HG02885 (cell line): Measurements from ENCODE around the gene CCHCR1.

Experiments
- ATAC-seq: cut with Tn5 transposase; IDR thresholded peaks from one replicate; pipeline ENCODE4 v1.9.1; 2021; ENCODE audit warnings: mild to moderate bottlenecking; ENCODE audit not compliant: unreplicated experiment, poor library complexity

Gene CCHCR1

DNA sequence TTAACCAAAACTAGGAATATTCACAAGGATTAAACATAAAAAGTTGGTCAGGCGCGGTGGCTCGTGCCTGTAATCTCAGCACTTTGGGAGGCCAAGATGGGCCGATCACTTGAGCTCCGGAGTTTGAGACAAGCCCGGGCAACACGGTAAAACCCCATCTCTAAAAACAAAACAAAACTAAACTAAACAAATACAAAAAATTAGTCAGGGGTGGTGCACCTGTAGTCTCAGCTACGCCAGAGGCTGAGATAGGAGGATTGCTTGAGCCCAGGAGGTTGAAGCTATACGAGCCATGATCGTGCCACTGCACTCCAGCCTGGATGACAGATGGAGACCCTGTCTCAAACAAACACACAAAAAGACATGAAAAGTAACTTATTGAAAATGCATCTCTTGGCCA lies 21.9 kb downstream of the CCHCR1 start:
- no peak for ATAC-seq

DNA sequence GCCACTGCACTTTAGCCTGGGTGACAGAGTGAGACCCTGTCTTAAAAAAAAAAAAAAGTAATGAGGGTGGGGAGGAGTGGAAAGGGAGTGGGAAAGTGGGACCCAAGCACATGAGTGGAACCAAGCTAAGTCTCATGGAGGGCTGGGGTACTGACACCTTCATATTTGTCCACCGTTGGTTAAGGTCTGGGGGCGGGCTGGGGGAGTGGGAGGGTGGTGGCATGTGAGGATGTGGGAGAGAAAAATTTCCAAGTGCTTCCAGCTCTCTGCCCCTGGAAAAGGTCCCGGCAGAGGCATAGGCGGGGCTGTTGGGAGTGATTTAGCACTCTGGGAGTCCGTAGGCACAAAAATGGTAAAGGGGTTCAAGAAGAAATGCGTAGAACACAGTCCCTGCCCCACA lies 24.8 kb downstream of the CCHCR1 start:
- no peak for ATAC-seq

DNA sequence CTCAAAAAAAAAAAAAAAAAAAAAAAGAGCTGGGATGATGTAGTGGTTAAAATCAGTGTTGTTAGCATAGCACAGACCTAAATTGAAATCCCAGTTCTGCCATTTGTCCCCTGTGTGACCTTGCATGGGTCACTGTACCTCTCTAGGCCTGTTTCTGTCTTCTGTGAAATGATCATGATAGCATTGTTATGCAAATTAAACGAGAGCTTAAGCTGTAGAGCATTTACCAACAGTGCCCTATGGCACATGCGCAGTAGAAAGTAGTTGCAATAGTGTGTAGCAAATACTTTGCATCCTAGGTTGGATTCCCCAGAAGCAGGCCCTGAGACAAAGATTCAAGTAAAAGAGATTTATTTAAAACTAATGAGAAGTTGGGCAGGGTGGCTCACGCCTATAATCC lies 26.0 kb downstream of the CCHCR1 start:
- no peak for ATAC-seq

DNA sequence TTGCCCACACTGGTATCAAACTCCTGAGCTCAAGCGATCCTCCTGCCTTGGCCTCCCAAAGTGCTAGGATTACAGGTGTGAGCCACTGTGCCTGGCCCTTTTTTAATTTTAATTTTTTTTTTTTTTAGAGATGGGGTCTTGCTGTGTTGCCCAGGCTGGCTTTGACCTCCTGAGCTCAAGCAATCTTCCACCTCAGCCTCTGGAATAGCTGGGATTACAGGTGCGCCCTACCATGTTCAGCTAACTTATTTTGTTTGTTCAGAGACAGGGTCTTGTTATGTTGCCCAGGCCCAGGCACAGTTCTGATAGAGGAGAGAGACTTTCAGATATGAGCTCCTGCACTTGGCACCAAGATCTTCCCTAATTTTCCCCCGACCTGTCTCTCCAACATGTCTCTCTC lies 26.9 kb downstream of the CCHCR1 start:
- ATAC-seq = no peak

DNA sequence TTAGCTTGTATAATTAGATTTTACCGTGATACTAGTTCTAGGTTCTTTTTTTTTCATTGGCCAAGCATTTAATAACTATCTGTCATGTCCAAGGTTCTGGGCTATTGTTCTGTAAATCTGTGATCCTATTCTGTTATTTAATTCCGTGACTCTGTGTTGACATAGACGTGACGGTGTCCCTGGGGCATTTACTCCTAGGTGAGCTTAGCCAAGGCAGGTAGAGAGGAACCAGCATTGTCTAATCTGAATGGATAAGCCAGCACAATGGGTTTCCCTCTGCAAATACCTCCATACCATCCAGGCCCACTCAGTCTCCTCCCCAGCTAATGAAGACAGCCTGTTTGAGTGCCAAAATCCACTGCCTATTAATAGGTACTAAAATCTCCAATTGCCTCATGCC lies 28.5 kb downstream of the CCHCR1 start:
- ATAC-seq = no peak

DNA sequence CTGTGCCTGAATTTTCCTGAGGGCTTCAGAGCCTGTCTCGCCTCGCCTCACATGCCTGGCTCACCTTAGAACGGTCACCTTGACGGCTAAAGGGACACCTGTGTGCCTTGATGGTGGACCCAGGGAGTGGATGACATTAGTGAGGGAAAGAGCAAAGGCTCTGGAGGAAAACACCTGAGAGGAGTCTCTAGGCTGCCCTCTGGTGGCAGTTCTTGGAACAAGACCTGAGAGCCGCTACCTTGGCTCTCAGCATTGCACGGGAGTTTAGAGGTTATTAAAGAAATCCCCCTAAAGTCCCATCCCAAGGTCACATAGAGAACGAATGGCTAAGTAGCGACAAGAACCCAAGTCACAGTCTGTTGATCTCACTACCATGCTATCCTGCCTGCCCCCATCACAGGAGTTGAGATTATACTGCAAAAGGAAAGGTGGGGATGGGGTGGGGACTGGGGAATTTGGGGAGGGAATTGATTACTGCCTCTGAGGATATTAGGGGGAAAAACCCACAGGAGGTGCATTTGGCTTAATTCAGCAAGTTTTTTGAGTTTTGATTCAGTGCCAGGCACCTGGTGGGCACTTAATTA lies 29.4 kb downstream of the CCHCR1 start:
- no peak for ATAC-seq

DNA sequence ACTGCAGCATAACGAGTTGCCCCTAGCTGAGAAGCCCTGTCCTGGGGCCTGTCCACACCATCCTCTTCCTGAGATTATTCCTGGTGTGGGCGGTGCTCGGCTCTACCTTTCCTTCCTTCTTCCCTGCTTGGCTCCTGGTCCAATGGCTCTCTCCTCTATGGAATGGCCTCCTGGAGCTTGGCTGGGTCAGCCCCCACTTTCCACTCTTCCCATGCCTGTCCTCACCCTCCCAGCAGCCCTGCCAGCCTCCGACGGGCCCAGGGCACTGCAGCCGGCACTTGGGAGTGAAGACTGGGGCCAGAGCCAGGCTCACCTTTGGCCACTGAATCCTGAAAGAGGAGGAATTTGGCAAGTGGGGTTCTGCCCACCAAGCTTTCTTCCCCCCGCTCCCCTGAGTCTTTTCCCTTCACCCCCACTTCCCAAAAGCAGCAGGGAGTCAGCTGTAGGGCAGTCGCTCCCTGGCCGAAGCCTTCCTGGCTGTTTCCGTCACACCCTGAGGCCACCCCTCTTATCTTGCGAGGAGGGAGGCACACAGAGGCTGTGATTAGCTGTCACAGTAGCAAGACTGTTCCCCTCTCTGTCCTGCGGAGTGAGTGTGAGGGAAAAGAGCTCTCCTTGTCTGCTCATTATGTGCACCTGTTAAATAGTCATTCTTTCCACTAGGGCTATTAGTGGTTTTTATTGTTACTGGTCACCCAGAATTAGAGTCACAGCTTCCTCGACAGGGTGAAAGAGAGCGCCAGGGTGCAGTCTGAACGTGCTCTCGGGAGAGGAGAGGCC lies 31.0 kb downstream of the CCHCR1 start:
- no peak for ATAC-seq

DNA sequence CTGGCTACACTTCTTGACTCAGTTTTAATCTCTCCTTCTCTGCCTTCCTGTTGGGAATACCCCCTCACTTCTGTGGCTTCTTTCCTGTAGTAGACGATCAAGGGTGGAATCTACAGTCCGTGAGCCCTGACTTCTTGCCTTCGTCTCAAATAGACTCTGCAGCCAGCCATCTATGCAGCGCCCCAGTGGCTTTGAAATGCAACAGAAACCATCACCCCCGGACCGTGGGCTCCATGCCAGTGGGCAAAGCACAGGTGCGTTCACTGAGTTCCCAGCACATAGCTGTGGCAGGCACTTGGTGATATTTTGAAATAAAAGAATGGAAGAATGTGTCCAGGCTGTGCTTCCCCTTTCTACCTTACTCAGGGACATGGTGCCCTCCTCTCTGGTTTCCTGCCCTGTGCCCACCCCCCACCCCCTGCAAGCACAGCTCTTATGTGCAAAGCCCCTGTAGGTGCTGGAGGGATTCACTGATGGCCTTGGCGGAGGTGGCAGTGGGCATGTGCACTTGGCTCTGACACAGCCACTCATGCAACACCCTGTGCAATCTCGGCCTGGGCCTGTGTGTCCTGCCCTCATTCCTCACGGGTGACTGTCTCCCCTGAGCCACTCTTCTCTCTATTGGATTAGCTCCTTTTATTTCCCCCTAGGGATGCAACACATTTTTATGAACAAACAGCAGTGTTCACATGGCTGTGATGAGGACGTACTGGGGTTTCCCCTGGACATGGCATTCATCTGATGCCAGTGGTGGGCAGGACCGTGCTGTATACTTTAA lies 31.8 kb downstream of the CCHCR1 start:
- ATAC-seq = no peak

DNA sequence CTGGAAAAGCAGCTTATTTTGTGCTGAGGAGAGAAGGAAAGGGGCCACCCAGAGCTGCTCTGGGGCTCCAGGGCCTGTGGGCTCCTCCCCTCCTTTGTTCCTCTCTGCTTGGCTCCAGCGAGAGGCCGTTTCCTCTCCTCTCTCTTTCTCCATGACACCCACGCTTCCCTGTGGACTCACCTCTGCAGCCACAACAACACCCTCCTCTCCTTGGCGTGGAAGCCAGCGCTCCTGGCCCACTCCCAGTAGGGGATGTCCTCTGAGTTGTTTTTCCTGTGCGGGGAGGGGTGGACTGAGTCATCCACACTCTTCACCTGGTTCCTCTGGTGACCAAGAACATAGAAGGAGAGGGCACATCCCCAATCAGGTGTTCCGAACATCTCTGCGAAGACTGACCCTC lies 32.4 kb downstream of the CCHCR1 start:
- ATAC-seq = no peak

DNA sequence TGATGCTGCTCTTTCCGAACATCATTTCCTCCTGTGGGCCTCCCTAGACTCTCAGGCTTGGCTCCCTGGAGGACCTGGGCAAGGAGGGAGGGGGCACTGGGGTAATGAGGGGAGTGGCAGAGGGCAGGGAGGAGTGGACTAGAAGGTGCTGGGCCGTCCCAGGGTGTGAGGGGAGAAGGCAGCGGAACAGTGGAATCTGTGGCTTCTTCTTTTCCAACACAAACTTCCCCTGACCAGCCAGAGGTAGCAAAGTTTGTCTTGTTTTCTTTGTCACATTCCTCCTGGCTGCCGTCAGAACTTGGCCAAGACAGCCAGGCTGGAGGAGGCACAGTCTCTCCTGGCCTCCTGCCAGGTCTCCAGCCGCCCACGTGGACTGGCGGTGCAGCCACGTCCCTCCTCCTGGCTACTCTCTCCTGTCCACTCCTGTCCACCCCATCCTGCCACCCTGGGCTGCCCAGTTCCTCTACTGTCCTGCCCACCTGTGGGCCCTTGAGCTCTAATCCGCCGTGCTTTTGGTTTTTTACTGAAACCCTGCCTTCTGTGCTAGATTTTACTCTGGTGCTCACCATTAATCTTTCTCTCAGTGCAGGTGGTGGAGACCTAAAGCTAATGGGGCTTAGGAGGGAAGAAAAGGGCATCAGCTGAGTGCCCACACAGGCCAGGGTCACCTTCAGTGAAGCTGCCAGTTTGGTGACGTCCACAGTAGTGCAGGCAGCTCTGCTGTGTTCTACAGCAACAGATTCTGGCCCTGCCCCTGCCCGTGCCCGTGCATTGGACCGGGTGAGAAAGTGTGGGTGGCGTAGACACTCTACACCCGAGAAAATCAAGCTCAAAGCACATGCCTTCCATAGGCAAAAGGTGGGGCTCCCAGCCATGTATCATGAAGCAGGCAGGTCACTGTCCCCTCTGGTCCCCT lies 34.6 kb downstream of the CCHCR1 start:
- no peak for ATAC-seq

DNA sequence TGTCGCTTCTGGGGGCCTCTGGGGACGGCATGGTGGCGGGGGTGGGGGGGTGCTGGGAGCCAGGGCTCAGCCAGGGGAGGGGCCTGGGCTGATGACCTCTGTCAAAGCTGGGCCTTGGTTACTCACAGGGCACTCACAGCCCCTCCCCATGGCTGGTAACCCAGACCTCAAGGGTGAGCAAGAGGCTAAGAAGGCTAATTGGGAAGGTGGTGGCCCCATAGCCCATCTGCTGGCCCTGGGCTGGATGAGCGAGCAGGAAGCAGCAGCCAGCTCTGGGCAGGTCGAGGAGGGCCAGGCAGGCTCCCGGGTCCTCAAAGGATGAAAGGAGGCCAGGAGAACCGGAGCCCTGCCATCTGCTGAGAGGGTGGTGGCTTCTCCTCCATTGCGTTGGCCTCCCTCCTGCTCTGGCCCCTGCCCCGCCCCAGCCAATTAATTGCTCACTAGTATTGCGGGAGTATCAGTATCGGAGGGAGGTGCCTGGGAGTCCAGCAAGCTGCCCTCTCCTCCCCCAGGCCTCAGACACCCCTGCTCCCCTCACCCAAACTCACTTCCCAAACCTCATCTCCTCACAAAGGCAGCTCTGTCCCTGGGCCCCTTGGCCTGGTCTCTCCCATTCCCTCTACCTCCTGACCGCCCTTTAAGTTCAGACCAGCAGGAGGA lies 36.3 kb downstream of the CCHCR1 start:
- ATAC-seq = no peak

DNA sequence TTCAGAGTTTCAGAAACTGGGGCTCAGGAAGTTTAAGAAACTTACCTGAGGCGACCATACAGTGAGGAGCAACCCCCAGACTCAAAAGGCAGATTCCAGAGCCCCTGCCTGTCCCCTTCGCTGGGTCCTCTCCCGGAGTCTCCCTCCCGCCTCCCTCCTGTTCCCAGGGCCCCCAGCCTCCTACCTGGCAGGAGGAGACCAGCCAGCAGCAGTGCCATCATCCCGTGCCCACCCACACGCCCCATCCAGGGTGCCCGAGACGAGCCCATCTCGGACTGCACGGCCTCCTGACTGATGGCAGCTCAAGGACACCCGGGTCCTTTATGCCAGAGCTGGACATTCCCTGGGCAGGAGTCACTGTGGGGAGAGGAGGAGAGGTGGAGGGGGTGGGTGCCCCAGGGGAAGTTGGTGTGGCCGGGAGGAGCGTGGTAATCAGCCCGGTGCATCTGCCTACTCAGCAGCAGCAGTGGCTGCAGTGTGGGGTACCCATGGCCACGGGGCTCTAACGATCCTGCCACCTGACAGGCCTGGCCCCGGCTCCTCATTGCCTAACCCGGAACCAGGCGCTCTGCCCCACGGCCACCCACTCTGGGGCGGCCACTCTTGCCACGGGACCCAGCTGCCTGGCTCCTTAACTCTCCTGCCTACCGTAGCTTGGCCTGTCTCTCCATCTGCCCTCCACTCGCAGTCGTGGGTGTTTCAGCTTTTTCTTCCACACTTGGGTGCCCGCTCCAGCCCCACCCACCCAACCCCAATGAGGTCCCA lies 37.3 kb downstream of the CCHCR1 start, which contains the start of gene CDSN:
CDSN (minus strand) TSS at position 296 of the 765 bp plus-strand sequence; CDS start at position 269, 27 bp downstream.
- ATAC-seq = no peak

DNA sequence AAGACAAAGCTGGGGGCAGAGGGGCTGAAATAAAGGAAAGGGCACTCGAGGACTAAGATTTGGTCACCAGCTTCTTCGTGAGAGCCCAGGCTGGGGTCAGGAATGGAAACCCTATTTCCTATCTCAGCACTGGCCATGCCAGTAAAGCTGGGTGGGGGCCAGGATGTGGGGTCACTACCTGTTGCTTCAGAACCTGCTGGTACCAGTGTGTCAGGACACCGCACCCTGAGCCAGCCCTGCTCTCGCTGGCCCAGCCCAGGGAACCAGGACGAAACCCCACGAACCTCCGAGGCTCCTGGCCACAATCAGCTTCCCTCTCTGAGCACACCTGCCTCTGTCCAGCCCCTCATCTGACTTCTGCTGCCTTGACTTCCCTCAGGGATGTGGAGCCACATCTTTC lies 39.4 kb downstream of the CCHCR1 start:
- no peak for ATAC-seq

DNA sequence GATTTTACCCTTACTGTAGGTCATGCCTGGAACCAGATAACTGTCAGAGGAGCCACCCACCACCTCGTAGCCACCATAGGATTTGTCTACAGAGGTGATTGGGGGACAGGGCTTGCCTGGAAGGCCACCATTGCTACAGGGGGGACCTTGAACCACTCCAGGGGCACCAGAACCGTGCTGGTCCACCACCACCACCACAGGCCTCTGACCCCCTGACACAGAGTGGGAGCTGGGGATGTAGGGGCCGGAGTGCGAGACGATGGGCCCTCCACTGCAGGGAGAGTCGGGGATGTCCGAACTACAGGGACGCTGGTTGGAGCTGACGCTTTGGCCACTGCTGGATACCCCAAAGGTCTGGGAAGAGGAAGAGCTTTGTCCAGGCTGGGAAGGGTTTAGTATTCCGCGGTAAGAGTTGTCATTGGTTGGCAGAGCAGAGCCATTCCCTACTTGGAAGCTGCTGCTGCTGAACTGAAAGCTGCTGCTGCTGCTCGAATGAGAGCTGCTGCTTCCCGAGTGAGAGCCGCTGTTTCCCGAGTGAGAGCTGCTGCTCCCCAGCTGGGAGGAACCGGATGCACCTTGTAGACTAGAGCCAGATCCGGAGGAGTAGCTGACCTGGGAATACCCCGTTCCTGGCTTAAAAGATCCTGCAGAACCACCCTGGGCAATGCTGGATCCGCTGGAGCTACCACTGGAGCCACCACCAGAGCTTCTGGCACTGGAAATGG lies 40.8 kb downstream of the CCHCR1 start:
- no peak for ATAC-seq

DNA sequence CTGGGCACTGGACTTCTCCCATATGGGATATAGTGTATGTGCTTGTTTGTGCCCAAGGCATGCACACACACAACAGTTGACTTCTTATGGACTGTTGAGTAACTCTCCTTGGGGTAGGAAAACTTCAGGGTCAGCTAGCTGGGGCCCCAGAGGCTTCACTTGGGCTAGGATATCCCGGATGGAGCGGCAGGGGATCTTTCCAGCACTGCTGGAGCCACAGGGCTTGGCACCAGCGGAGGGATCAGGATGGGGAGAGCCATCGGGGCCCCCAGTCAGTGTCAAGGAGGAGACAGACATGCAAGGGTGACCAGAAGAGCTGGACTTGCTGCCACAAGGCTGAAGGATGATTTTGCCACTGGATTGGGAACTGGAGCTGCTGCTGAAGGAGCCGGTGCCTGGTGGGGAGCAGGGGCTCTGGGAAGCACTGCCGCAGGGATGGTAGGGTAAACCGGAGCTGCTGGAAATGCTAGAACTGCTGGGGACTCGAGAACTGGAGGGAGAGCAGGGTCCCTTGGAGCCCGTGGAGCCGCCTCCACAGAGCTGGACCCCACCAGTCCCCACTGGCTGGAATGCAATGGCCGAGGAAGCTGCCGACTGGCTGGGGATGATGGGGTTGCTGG lies 41.6 kb downstream of the CCHCR1 start:
- ATAC-seq = no peak

DNA sequence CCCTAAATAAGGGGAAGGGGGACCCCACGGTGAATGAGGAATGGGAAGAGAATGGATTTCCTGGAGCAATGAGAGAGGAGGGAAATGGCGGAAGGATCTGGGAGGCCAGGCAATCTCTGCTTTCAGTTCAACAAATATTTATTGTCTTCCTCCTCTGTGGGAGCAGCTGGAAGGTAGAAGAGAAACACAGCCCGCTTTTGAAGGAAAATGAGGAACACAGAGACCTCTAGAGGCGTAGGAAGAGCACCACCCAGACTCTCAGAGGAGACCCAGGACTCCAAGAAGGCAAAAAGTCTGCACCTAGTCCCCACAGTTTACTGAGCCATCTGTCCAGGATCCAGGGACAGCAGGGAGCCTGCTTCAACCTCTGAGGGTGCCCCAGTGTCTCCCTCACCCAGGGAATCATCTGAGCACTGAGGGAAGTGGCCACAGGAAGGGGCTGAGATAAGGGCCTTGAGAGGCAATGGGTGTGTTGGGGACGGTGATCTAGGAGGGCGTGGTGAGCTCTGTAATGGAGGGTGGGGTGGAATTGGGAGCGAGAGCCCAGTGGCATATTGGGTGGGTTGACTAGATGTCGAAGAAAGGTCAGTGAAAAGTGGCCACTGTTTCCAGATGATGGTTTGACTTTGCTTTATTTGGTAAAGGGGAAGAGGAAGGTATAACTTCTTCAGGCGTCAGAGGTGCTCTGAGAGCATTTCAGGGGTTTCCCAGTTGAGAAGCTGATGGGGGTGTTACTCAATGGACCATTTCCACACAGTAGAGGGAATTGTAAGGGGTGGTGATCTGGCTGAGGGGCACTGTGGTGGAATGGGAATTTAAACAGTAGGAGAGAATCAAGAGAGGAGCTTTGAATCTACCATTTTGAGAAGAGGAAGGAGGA lies 42.4 kb downstream of the CCHCR1 start:
- ATAC-seq = no peak

DNA sequence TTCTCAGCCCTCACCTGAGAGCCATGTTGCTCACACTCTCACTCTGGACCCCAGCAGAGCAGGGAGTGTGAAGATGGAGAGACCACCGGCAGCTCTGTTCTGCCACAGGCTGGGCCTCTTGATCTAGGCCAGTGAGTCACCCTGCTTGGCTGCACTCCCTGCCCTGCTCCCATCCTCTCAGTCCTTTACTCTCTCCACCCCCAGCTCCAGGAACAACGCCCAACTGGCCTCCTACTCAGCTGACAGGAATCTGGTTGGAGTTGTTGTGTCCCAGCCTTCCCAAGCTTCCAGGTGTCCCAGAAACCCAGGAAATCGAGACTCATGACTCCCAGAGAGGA lies 43.1 kb downstream of the CCHCR1 start, which contains the start of gene PSORS1C1:
PSORS1C1 (plus strand) TSS at position 260 of the 338 bp plus-strand sequence. CDS start 14,833 bp downstream, outside the sequence.
- no peak for ATAC-seq
